Measurements from ENCODE around the gene RAB3IL1. TPM values are rescaled to one million over a fixed set of nuclear protein-coding genes. Genes with fewer than 3 reads are reported as not detected.

The RAB3IL1 gene
- total RNA-seq, 1 donor from 2014 or later = 9.0 TPM

- no peak for DNase-seq
These were observed 1.0 kb upstream of the RAB3IL1 start for GRCh38 chr11:61918251-61918937.

- no peak for DNase-seq
These were observed 531 bp downstream of the RAB3IL1 start for GRCh38 chr11:61916737-61917333.

- no peak for DNase-seq
These were observed 2.7 kb downstream of the RAB3IL1 start for GRCh38 chr11:61914471-61915171.

- DNase-seq = no peak
These were observed 3.5 kb downstream of the RAB3IL1 start for GRCh38 chr11:61913699-61914395.

- no peak for DNase-seq
These were observed 4.2 kb downstream of the RAB3IL1 start for GRCh38 chr11:61912991-61913698.

- DNase-seq = no peak
These were observed 4.9 kb downstream of the RAB3IL1 start for GRCh38 chr11:61912530-61912898.

- DNase-seq = no peak
These were observed 5.5 kb downstream of the RAB3IL1 start for GRCh38 chr11:61911701-61912529.

- DNase-seq = no peak
These were observed 6.2 kb downstream of the RAB3IL1 start for GRCh38 chr11:61911128-61911700.

- no peak for DNase-seq
These were observed 6.9 kb downstream of the RAB3IL1 start for GRCh38 chr11:61910187-61911127.

GRCh38 chr11:61908730-61909316, 8.5 kb downstream of the RAB3IL1 start:
- DNase-seq = no peak

- DNase-seq = no peak
These were observed 9.3 kb downstream of the RAB3IL1 start for GRCh38 chr11:61907871-61908729.

GRCh38 chr11:61907282-61907681, 10.1 kb downstream of the RAB3IL1 start:
- DNase-seq = no peak

- DNase-seq = no peak
These were observed 10.8 kb downstream of the RAB3IL1 start for GRCh38 chr11:61906522-61906909.

GRCh38 chr11:61905801-61906521, 11.4 kb downstream of the RAB3IL1 start:
- no peak for DNase-seq

- DNase-seq = no peak
These were observed 12.2 kb downstream of the RAB3IL1 start for GRCh38 chr11:61905067-61905696.

- DNase-seq = no peak
These were observed 12.8 kb downstream of the RAB3IL1 start for GRCh38 chr11:61904539-61905048.

GRCh38 chr11:61903845-61904244, 13.5 kb downstream of the RAB3IL1 start:
- DNase-seq = no peak

All from dermis blood vessel endothelial cell (primary cell).